Esophagus (tissue), 2 donors: Measurements from ENCODE around the gene ELOVL5. TPM values are rescaled to one million over a fixed set of nuclear protein-coding genes. Genes with fewer than 3 reads are reported as not detected.

Source experiments
- H3K27ac ChIP-seq, 2 donors: one replicate each; pipeline ENCODE4 v1.5.1; 2013; ENCODE audit warnings: low read depth in 2 of 2, mild to moderate bottlenecking in 2 of 2, inconsistent platforms in 1 of 2, low read length in 1 of 2, moderate library complexity in 1 of 2
- H3K27me3 ChIP-seq, 2 donors: one replicate each; pipeline ENCODE4 v1.6.1; 2013; ENCODE audit warnings: low read length in 2 of 2, control low read depth in 1 of 2, mild to moderate bottlenecking in 1 of 2; ENCODE audit not compliant: insufficient read depth in 2 of 2, control insufficient read depth in 1 of 2
- H3K36me3 ChIP-seq, 2 donors: one replicate each; pipeline ENCODE4 v1.6.1; 2013; ENCODE audit warnings: low read length in 1 of 2; ENCODE audit not compliant: control insufficient read depth in 2 of 2, insufficient read depth in 2 of 2
- H3K4me1 ChIP-seq, 2 donors: one replicate each; pipeline ENCODE4 v1.6.1; 2013; ENCODE audit warnings: low read length in 1 of 2; ENCODE audit not compliant: control insufficient read depth in 2 of 2, insufficient read depth in 2 of 2
- H3K4me3 ChIP-seq, 2 donors: one replicate each; pipeline ENCODE4 v1.5.1; 2013; ENCODE audit warnings: low read length in 2 of 2, mild to moderate bottlenecking in 2 of 2, low read depth in 1 of 2, moderate library complexity in 1 of 2
- H3K9me3 ChIP-seq, 2 donors: one replicate each; pipeline ENCODE4 v1.6.1; 2013; ENCODE audit warnings: mild to moderate bottlenecking in 2 of 2, low read depth in 1 of 2, low read length in 1 of 2, moderate library complexity in 1 of 2; ENCODE audit not compliant: control insufficient read depth in 2 of 2, insufficient read depth in 1 of 2
- WGBS, 2 donors: extraction: QIAGEN DNeasy Blood & Tissue Kit; methylation state at CpG; one replicate each; pipeline ENCODE4 v1.1.7; 2013; 5-methylcytosine and 5-hydroxymethylcytosine counted together
- polyA plus RNA-seq, 2 donors: library from polyadenylated mRNA; stranded (reverse); fragments of 200-250 nt; gene quantifications; one replicate each; pipeline ENCODE4 v1.2.3, GENCODE V29; 2013
- donor health status: healthy with polysubstance abuse.
- donor health status: Bipolar disorder and iron deficiency.

ELOVL5 gene
- polyA plus RNA-seq, 2 donors = 9.5 to 20.1 TPM

- Histone ChIP-seq H3K27ac (no peak overlapping the region), H3K36me3 (no peaks in the 10 kb centered on the region), H3K4me3 (no peak overlapping the region), H3K27me3 (no peaks in the 10 kb centered on the region), H3K4me1 (no peaks in the 10 kb centered on the region), H3K9me3 (no peaks in the 10 kb centered on the region)
- 86% methylated on average over 2 of the region's 2 CpGs for WGBS, 2 donors
Observed at GRCh38 chr6:53257533-53257932, 91.2 kb downstream of the ELOVL5 start.

GRCh38 chr6:53257001-53257400 lies 91.7 kb downstream of the ELOVL5 start:
- WGBS, 2 donors = 63 to 95% methylated on average over 3 of the region's 3 CpGs
- H3K27ac ChIP-seq = no peak overlapping the region
- no peaks in the 10 kb centered on the region for H3K9me3 ChIP-seq
- no peaks in the 10 kb centered on the region for H3K4me1 ChIP-seq
- no peak overlapping the region for H3K4me3 ChIP-seq
- H3K27me3 ChIP-seq = no peaks in the 10 kb centered on the region
- H3K36me3 ChIP-seq = no peaks in the 10 kb centered on the region

- WGBS, 2 donors = 74 to 90% methylated on average over 3 of the region's 3 CpGs
- no peaks in the 10 kb centered on the region for H3K27me3 ChIP-seq
- no peaks in the 10 kb centered on the region for H3K36me3 ChIP-seq
- H3K27ac ChIP-seq = no peak overlapping the region
- no peaks in the 10 kb centered on the region for H3K9me3 ChIP-seq
- no peak overlapping the region for H3K4me3 ChIP-seq
- no peaks in the 10 kb centered on the region for H3K4me1 ChIP-seq
Observed at GRCh38 chr6:53252177-53252692, 96.5 kb downstream of the ELOVL5 start.

- Histone ChIP-seq H3K36me3 (no peaks in the 10 kb centered on the region), H3K4me1 (no peaks in the 10 kb centered on the region)
- 64 to 71% methylated on average over 3 of the region's 3 CpGs for WGBS, 2 donors
Observed at GRCh38 chr6:53251033-53251672, 97.6 kb downstream of the ELOVL5 start.

GRCh38 chr6:53250176-53251032 lies 98.3 kb downstream of the ELOVL5 start:
- whole genome bisulfite sequencing, 2 donors = 66 to 72% methylated on average over 8 of the region's 8 CpGs
- Histone ChIP-seq H3K4me3 (no peak overlapping the region), H3K9me3 (no peaks in the 10 kb centered on the region), H3K27me3 (no peaks in the 10 kb centered on the region), H3K27ac (no peak overlapping the region), H3K36me3 (no peaks in the 10 kb centered on the region), H3K4me1 (no peaks in the 10 kb centered on the region)

More at GRCh38 chr6:53251033-53251672, 97.6 kb downstream of the ELOVL5 start:
- Histone ChIP-seq H3K4me3 (no peak overlapping the region), H3K27me3 (no peaks in the 10 kb centered on the region), H3K9me3 (no peaks in the 10 kb centered on the region), H3K27ac (no peak overlapping the region)

GRCh38 chr6:53246924-53247323 lies 101.8 kb downstream of the ELOVL5 start:
- H3K36me3 ChIP-seq = no peaks in the 10 kb centered on the region
- H3K27me3 ChIP-seq = no peaks in the 10 kb centered on the region
- no peak overlapping the region for H3K27ac ChIP-seq
- H3K4me1 ChIP-seq = no peaks in the 10 kb centered on the region
- H3K4me3 ChIP-seq = no peak overlapping the region
- no peaks in the 10 kb centered on the region for H3K9me3 ChIP-seq
- 53 to 57% methylated on average over 2 of the region's 2 CpGs for WGBS, 2 donors

GRCh38 chr6:53244958-53245357 lies 103.8 kb downstream of the ELOVL5 start:
- 81 to 88% methylated on average over 5 of the region's 5 CpGs for WGBS, 2 donors
- no peaks in the 10 kb centered on the region for H3K9me3 ChIP-seq
- no peak overlapping the region for H3K27ac ChIP-seq
- H3K27me3 ChIP-seq = no peaks in the 10 kb centered on the region
- H3K4me3 ChIP-seq = no peak overlapping the region
- H3K36me3 ChIP-seq = no peaks in the 10 kb centered on the region
- H3K4me1 ChIP-seq = no peaks in the 10 kb centered on the region

- Histone ChIP-seq H3K4me3 (no peak overlapping the region), H3K27ac (no peak overlapping the region), H3K27me3 (no peaks in the 10 kb centered on the region), H3K4me1 (no peaks in the 10 kb centered on the region), H3K9me3 (no peaks in the 10 kb centered on the region), H3K36me3 (no peaks in the 10 kb centered on the region)
- WGBS, 2 donors = 83 to 97% methylated on average over 4 of the region's 4 CpGs
Observed at GRCh38 chr6:53244399-53244931, 104.3 kb downstream of the ELOVL5 start.

GRCh38 chr6:53241938-53242337 lies 106.8 kb downstream of the ELOVL5 start:
- Histone ChIP-seq H3K27me3 (no peaks in the 10 kb centered on the region), H3K4me1 (no peaks in the 10 kb centered on the region), H3K36me3 (no peaks in the 10 kb centered on the region), H3K9me3 (no peaks in the 10 kb centered on the region), H3K27ac (no peak overlapping the region), H3K4me3 (no peak overlapping the region)
- 84 to 92% methylated on average over 4 of the region's 4 CpGs for WGBS, 2 donors
